Measurements from ENCODE around the gene ZNF627.

Gene ZNF627

GRCh38 chr19:11597202-11598102 lies at the start of gene ZNF627:
Gene ZNF627 (plus strand): TSS chr19:11597483. CDS start chr19:11597628, 145 bp downstream.
- TF ChIP-seq CTCF (IDR thresholded peaks at IDR 0.05; ENCODE audit: low read depth, low read length) = no peak
- peak; percentile 95 for DNase-seq (ENCODE audit: extremely low read depth, low read depth)

DNA sequence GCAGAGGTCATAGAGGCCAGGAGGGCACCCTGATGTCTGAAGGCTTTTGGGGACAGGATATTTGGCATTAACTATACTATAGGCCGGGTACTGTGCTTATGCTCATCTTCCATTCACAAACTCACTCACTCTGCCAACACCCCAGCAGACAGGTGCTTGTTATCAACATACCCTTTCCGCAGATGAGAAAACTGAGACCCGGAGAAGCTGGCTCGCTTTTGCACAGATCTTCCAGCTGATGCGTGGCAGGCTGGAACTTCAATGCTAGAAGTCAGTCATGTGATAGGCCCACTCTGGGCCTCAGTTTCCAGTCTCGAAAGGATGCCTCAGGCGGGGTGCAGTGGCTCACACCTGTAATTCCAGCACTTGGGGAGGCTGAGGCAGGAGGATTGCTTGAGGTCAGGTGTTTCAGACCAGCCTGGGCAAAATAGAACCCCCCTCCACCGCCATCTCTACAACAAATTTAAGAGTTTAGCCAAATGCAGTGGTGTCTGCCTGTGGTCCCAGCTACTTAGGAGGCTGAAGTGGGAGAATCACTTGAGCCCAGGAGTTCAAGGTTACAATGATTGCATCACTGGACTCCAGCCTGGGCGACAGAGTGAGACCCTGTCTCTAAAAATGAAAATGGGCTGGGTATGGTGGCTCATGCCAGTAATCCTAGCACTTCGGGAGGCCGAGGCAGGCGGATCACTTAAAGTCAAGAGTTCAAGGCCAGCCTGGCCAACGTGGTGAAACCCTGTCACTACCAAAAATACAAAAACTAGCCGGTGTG lies 49.2 kb upstream of the ZNF627 start:
- no peak for TF ChIP-seq CTCF (IDR thresholded peaks at IDR 0.05; ENCODE audit: low read depth, low read length)
- no peak for DNase-seq (ENCODE audit: extremely low read depth, low read depth)

- no peak for DNase-seq (ENCODE audit: extremely low read depth, low read depth)
- TF ChIP-seq CTCF (IDR thresholded peaks at IDR 0.05; ENCODE audit: low read depth, low read length) = no peak
Measured at GRCh38 chr19:11549386-11549953, 47.8 kb upstream of the ZNF627 start.

DNA sequence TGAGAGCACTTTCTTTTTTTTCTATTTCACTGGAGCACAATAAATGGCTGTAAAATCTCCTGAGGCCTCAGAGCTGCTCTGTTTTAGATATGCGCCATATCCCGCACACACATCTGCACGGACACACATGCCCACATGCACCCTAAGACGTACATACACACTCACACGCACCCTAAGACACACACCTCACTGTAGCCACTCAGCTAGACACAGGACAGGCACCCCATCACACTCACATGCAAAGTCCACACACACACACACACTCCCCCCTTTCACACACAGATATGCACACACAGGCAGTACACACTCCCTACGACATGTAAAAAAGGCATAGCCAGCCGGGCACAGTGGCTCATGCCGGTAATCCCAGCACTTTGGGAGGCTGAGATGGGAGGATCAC lies 47.0 kb upstream of the ZNF627 start:
- DNase-seq (ENCODE audit: extremely low read depth, low read depth) = no peak
- no peak for TF ChIP-seq CTCF (IDR thresholded peaks at IDR 0.05; ENCODE audit: low read depth, low read length)

DNA sequence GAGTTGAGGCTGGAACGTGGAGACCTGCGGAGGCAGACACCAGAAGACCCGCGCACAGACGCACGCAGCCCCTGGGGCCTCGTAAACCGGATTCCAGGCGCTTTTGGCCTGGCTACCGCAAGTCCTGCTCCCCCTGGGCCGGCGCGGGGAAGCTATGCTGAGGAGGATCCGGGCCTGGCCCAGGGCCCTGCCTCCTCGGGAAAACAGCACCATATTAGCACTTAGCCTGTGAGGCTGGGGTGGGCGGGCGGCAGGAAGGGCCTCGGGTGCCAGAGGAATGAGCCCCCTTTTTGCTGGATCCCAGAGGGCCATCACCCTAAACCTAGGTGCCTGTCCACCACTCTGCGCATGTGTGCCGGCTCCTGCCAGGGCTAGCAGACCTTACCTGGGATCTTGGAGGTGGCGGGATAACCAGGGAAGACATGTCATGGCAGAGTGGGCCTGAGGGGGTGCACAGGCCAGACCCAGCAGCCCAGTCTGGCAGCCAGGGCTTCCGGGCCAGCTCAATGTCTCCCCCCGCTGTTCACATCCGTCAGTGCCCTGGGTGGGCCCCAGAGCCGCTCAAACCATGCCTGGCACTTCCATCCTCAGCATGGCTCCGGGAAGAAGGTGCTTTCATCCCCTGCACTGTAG lies 45.6 kb upstream of the ZNF627 start:
- DNase-seq (ENCODE audit: extremely low read depth, low read depth) = no peak
- TF ChIP-seq CTCF (IDR thresholded peaks at IDR 0.05; ENCODE audit: low read depth, low read length) = peak; percentile 24

- no peak for DNase-seq (ENCODE audit: extremely low read depth, low read depth)
- TF ChIP-seq CTCF (IDR thresholded peaks at IDR 0.05; ENCODE audit: low read depth, low read length) = no peak
Measured at GRCh38 chr19:11552666-11553372, 44.5 kb upstream of the ZNF627 start.
